Hepatocyte (in vitro differentiated cells): ENCODE data around the gene HSPB2. TPM values are rescaled to one million over a fixed set of nuclear protein-coding genes. Genes with fewer than 3 reads are reported as not detected.

Experiments
- DNase-seq: peaks from one replicate; pipeline ENCODE4 v3.0.0-alpha.2; 2016; ENCODE audit warnings: low spot score
- H2AFZ ChIP-seq: fragments of 200-600 bp; sonication (generic); 2 replicates; pipeline ENCODE4 v1.6.0; 2016; ENCODE audit warnings: antibody characterized with exemption, mild to moderate bottlenecking
- H3K27ac ChIP-seq: fragments of 200-600 bp; sonication (generic); 2 replicates; pipeline ENCODE4 v1.5.1; 2016; ENCODE audit warnings: mild to moderate bottlenecking
- H3K27me3 ChIP-seq: fragments of 200-600 bp; sonication (generic); 2 replicates; pipeline ENCODE4 v1.6.1; 2016
- H3K36me3 ChIP-seq: fragments of 200-600 bp; sonication (generic); replicated peaks from 2 replicates; pipeline ENCODE4 v1.5.1; 2016; ENCODE audit warnings: low read depth; ENCODE audit not compliant: insufficient read depth
- H3K4me1 ChIP-seq: fragments of 200-600 bp; sonication (generic); 2 replicates; pipeline ENCODE4 v1.5.1; 2016; ENCODE audit warnings: mild to moderate bottlenecking, moderate library complexity; ENCODE audit not compliant: insufficient read depth
- H3K4me2 ChIP-seq: fragments of 200-600 bp; sonication (generic); 2 replicates; pipeline ENCODE4 v1.6.0; 2016
- H3K4me3 ChIP-seq: fragments of 200-600 bp; sonication (generic); 2 replicates; pipeline ENCODE4 v1.5.1; 2016; ENCODE audit warnings: mild to moderate bottlenecking
- H3K79me2 ChIP-seq: fragments of 200-600 bp; sonication (generic); 2 replicates; pipeline ENCODE4 v1.6.0; 2017; ENCODE audit warnings: mild to moderate bottlenecking
- H3K9me2 ChIP-seq: fragments of 200-600 bp; sonication (generic); replicated peaks from 2 replicates; pipeline ENCODE4 v1.6.0; 2017; ENCODE audit warnings: mild to moderate bottlenecking; ENCODE audit not compliant: insufficient read depth
- H3K9me3 ChIP-seq: fragments of 200-600 bp; sonication (generic); 2 replicates; pipeline ENCODE4 v1.5.1; 2016; ENCODE audit warnings: low read depth, mild to moderate bottlenecking
- H4K20me1 ChIP-seq: fragments of 200-600 bp; sonication (generic); 2 replicates; pipeline ENCODE4 v1.6.0; 2016; ENCODE audit warnings: mild to moderate bottlenecking; ENCODE audit not compliant: insufficient read depth, poor library complexity, severe bottlenecking
- CTCF ChIP-seq: fragments of 200-600 bp; sonication (generic); IDR thresholded peaks from 2 replicates; pipeline ENCODE4 v1.5.1; 2016; ENCODE audit warnings: antibody characterized with exemption, mild to moderate bottlenecking; ENCODE audit not compliant: poor library complexity
- EZH2 ChIP-seq: fragments of 200-600 bp; sonication (generic); IDR thresholded peaks from 2 replicates; pipeline ENCODE4 v1.6.1; 2016; ENCODE audit warnings: antibody characterized with exemption, mild to moderate bottlenecking, borderline replicate concordance
- EZH2phosphoT487 ChIP-seq: fragments of 200-600 bp; sonication (generic); IDR thresholded peaks from one replicate; pipeline ENCODE4 v1.6.1; 2018; ENCODE audit warnings: antibody characterized with exemption, mild to moderate bottlenecking, low read depth, moderate library complexity; ENCODE audit not compliant: unreplicated experiment, severe bottlenecking
- WGBS: methylation state at CpG from one replicate; pipeline ENCODE4 v1.1.6; 2016; ENCODE audit warnings: low lambda C conversion rate; ENCODE audit errors: missing lambda C conversion rate; 5-methylcytosine and 5-hydroxymethylcytosine counted together
- polyA plus RNA-seq: library from polyadenylated mRNA; unstranded; fragments of >200 nt; fragmentation: Nextera tagmentation; extraction: Ambion mirVana; gene quantifications from 2 replicates; pipeline ENCODE4 v1.2.1, GENCODE V29; 2016
- total RNA-seq: library from RNA; depleted of rRNA; stranded (reverse); fragments of >200 nt; gene quantifications from 2 replicates; pipeline ENCODE4 v1.2.3, GENCODE V29; 2014

Gene HSPB2
- total and polyA plus RNA-seq, 2 experiments from 2014 or later = 0.29 TPM; not detected in 1

- H3K36me3 ChIP-seq = no peaks in the 10 kb centered on the region
- H4K20me1 ChIP-seq = no peaks in the 10 kb centered on the region
- H3K27me3 ChIP-seq = no peaks in the 10 kb centered on the region
- no peak for DNase-seq
- H3K4me1 ChIP-seq = no peaks in the 10 kb centered on the region
- WGBS = 95% methylated on average over 4 of the region's 4 CpGs
- H3K4me3 ChIP-seq = no peak overlapping the region
- no peaks in the 10 kb centered on the region for H3K79me2 ChIP-seq
- H3K9me3 ChIP-seq = no peaks in the 10 kb centered on the region
- H3K4me2 ChIP-seq = no peak overlapping the region
- no peaks in the 10 kb centered on the region for H3K9me2 ChIP-seq
- no peak overlapping the region for H2AFZ ChIP-seq
- H3K27ac ChIP-seq = no peak overlapping the region
- TF ChIP-seq CTCF (no peak), EZH2 (no peak), EZH2phosphoT487 (no peak)
These were observed 26.5 kb upstream of the HSPB2 start for GRCh38 chr11:111886032-111886431.

- Histone ChIP-seq H3K9me2 (no peaks in the 10 kb centered on the region), H3K9me3 (no peaks in the 10 kb centered on the region), H3K4me2 (no peak overlapping the region), H3K4me3 (no peak overlapping the region), H3K36me3 (no peaks in the 10 kb centered on the region), H3K4me1 (no peaks in the 10 kb centered on the region), H3K27me3 (no peaks in the 10 kb centered on the region), H4K20me1 (no peaks in the 10 kb centered on the region), H2AFZ (no peak overlapping the region), H3K27ac (no peak overlapping the region), H3K79me2 (no peaks in the 10 kb centered on the region)
- no peak for DNase-seq
- TF ChIP-seq EZH2 = no peak
- no peak for TF ChIP-seq EZH2phosphoT487
- no peak for TF ChIP-seq CTCF
- 76% methylated on average over 2 of the region's 2 CpGs for WGBS
These were observed 25.7 kb upstream of the HSPB2 start for GRCh38 chr11:111886844-111887243.

- Histone ChIP-seq H3K9me3 (no peaks in the 10 kb centered on the region), H4K20me1 (no peaks in the 10 kb centered on the region), H3K4me1 (no peaks in the 10 kb centered on the region), H3K36me3 (no peaks in the 10 kb centered on the region), H3K9me2 (no peaks in the 10 kb centered on the region), H2AFZ (no peak overlapping the region), H3K4me2 (no peak overlapping the region), H3K4me3 (no peak overlapping the region), H3K79me2 (no peaks in the 10 kb centered on the region), H3K27ac (no peak overlapping the region), H3K27me3 (no peaks in the 10 kb centered on the region)
- no peak for DNase-seq
- 76% methylated on average over 2 of the region's 2 CpGs for whole genome bisulfite sequencing
- no peak for TF ChIP-seq CTCF
- no peak for TF ChIP-seq EZH2phosphoT487
- no peak for TF ChIP-seq EZH2
These were observed 7.1 kb upstream of the HSPB2 start for GRCh38 chr11:111905411-111905810.

GRCh38 chr11:111906680-111907079, 5.9 kb upstream of the HSPB2 start:
- Histone ChIP-seq H3K27me3 (no peaks in the 10 kb centered on the region), H2AFZ (no peak overlapping the region), H3K4me1 (peaks cover 11% of the 10 kb centered on the region), H4K20me1 (no peaks in the 10 kb centered on the region), H3K4me2 (no peak overlapping the region), H3K9me3 (no peaks in the 10 kb centered on the region), H3K9me2 (no peaks in the 10 kb centered on the region), H3K4me3 (no peak overlapping the region), H3K79me2 (no peaks in the 10 kb centered on the region), H3K36me3 (no peaks in the 10 kb centered on the region), H3K27ac (no peak overlapping the region)
- 100% methylated on average over 1 of the region's 1 CpG for WGBS
- TF ChIP-seq EZH2 = no peak
- TF ChIP-seq CTCF = no peak
- TF ChIP-seq EZH2phosphoT487 = no peak
- no peak for DNase-seq
